Measurements from ENCODE around the gene TCF4.

The TCF4 gene

GRCh38 chr18:55477499-55477859 is 110.5 kb downstream of the TCF4 start:
- TF ChIP-seq ZNF70 (CRISPR knock-in tag; IDR thresholded peaks at IDR 0.05) (no peak), PATZ1 (CRISPR knock-in tag; IDR thresholded peaks at IDR 0.05; ENCODE audit: borderline replicate concordance) (no peak), ZFP30 (CRISPR knock-in tag; IDR thresholded peaks at IDR 0.05) (no peak), TSHZ2 (CRISPR knock-in tag; IDR thresholded peaks at IDR 0.05) (no peak), TOX (CRISPR knock-in tag; IDR thresholded peaks at IDR 0.05; ENCODE audit: borderline replicate concordance) (no peak), ISL1 (CRISPR knock-in tag; IDR thresholded peaks at IDR 0.05) (no peak), TCF4 (CRISPR knock-in tag; IDR thresholded peaks at IDR 0.05; ENCODE audit: borderline replicate concordance) (no peak), ARNTL (CRISPR knock-in tag; IDR thresholded peaks at IDR 0.05; ENCODE audit: borderline replicate concordance, low read depth) (no peak), POU6F1 (CRISPR knock-in tag; IDR thresholded peaks at IDR 0.05; ENCODE audit: borderline replicate concordance, low read depth) (no peak), ZFP3 (CRISPR knock-in tag; IDR thresholded peaks at IDR 0.05) (no peak)
- ATAC-seq = peak; percentile 81

- TF ChIP-seq SNAI2 (CRISPR knock-in tag; IDR thresholded peaks at IDR 0.05) (no peak), CSDC2 (CRISPR knock-in tag; IDR thresholded peaks at IDR 0.05) (no peak), TSHZ2 (CRISPR knock-in tag; IDR thresholded peaks at IDR 0.05) (no peak), CSRNP3 (CRISPR knock-in tag; IDR thresholded peaks at IDR 0.05) (no peak), PPARA (CRISPR knock-in tag; IDR thresholded peaks at IDR 0.05; ENCODE audit: borderline replicate concordance) (no peak), BACH2 (CRISPR knock-in tag; IDR thresholded peaks at IDR 0.05; ENCODE audit: borderline replicate concordance) (no peak), ESRRG (CRISPR knock-in tag; IDR thresholded peaks at IDR 0.05) (no peak)
- ATAC-seq = no peak
Measured at GRCh38 chr18:55475916-55476315, 112.1 kb downstream of the TCF4 start.

- TF ChIP-seq CREB5 (CRISPR knock-in tag; IDR thresholded peaks at IDR 0.05; ENCODE audit: low read depth) = no peak
- TF ChIP-seq ZNF70 (CRISPR knock-in tag; IDR thresholded peaks at IDR 0.05) = no peak
- no peak for TF ChIP-seq ZNF8 (CRISPR knock-in tag; IDR thresholded peaks at IDR 0.05)
- TF ChIP-seq POU6F1 (CRISPR knock-in tag; IDR thresholded peaks at IDR 0.05; ENCODE audit: borderline replicate concordance, low read depth) = no peak
- no peak for TF ChIP-seq ISL1 (CRISPR knock-in tag; IDR thresholded peaks at IDR 0.05)
- TF ChIP-seq TCF4 (CRISPR knock-in tag; IDR thresholded peaks at IDR 0.05; ENCODE audit: borderline replicate concordance) = no peak
- TF ChIP-seq ESRRG (CRISPR knock-in tag; IDR thresholded peaks at IDR 0.05) = no peak
- no peak for ATAC-seq
Measured at GRCh38 chr18:55475467-55475866, 112.5 kb downstream of the TCF4 start.

Data from SK-N-SH treated with all-trans-retinoic acid at 6 μM for 48 hours (cell line).